GM12875 (cell line): ENCODE data around the gene SRPX.

Source experiments
- H3K4me3 ChIP-seq: one replicate; pipeline ENCODE4 v1.5.1; 2011; ENCODE audit warnings: low read depth, low read length, control low read depth
- CTCF ChIP-seq: IDR thresholded peaks from 2 replicates; pipeline ENCODE4 v1.5.1; 2011; ENCODE audit warnings: low read depth, mild to moderate bottlenecking, control low read depth, inconsistent platforms, low read length, moderate library complexity, borderline replicate concordance; ENCODE audit not compliant: insufficient read depth

The SRPX gene

GRCh38 chrX:38099688-38100087, 121.0 kb downstream of the SRPX start:
- TF ChIP-seq CTCF, result no peak
- no peak overlapping the region for H3K4me3 ChIP-seq
